Caco-2 (cell line): ENCODE results near the gene CCNI2. TPM values are rescaled to one million over a fixed set of nuclear protein-coding genes. Genes with fewer than 3 reads are reported as not detected.

Source experiments
- BruUV-seq: library from RNA; stranded (reverse); fragments of 400-500 nt; replicated peaks from 2 replicates; lab custom pipeline; 2021; lab: Mats Ljungman, UMichigan
- CTCF ChIA-PET: fragments of 300-600 bp; sonication (Branson Sonifier 250); formaldehyde crosslinking; loops from one replicate; lab custom pipeline; 2022; ENCODE audit warnings: antibody characterized with exemption; lab: Charles Lee
- POLR2A ChIA-PET: fragments of 300-600 bp; sonication (Branson Sonifier 250); formaldehyde crosslinking; loops from one replicate; lab custom pipeline; 2022; ENCODE audit warnings: antibody characterized with exemption; lab: Charles Lee
- DNase-seq, 2 experiments: peaks; one replicate each; pipeline versions ENCODE4 v3.0.0 to v3.0.0-alpha.2; 2020 to 2022
- H3K27me3 ChIP-seq: replicated peaks from 2 replicates; pipeline ENCODE4 v1.6.0; 2011; ENCODE audit warnings: low read length; ENCODE audit not compliant: control insufficient read depth, insufficient read depth
- H3K36me3 ChIP-seq: 2 replicates; pipeline ENCODE4 v1.5.1; 2011; ENCODE audit warnings: low read length; ENCODE audit not compliant: control insufficient read depth, insufficient read depth
- H3K4me1 ChIP-seq: fragments of 250-450 bp; sonication (Bioruptor Pico); 2 replicates; pipeline ENCODE4 v1.5.1; 2020; ENCODE audit warnings: mild to moderate bottlenecking
- H3K4me3 ChIP-seq: 2 replicates; pipeline ENCODE4 v1.5.1; 2011; ENCODE audit warnings: low read depth, mild to moderate bottlenecking, control low read depth, low read length
- H3K9me3 ChIP-seq: fragments of 250-450 bp; sonication (Bioruptor Pico); 2 replicates; pipeline ENCODE4 v1.5.1; 2020; ENCODE audit warnings: mild to moderate bottlenecking, moderate library complexity
- H3K27ac Mint-ChIP-seq: one replicate; pipeline ENCODE4 v1.8.0; 2022; ENCODE audit warnings: mixed read lengths; ENCODE audit not compliant: unreplicated experiment
- H3K27me3 Mint-ChIP-seq: one replicate; pipeline ENCODE4 v1.8.0; 2022; ENCODE audit warnings: mixed read lengths; ENCODE audit not compliant: insufficient read depth, unreplicated experiment
- H3K36me3 Mint-ChIP-seq: one replicate; pipeline ENCODE4 v1.8.0; 2022; ENCODE audit warnings: mild to moderate bottlenecking, mixed read lengths; ENCODE audit not compliant: insufficient read depth, unreplicated experiment
- H3K4me1 Mint-ChIP-seq: one replicate; pipeline ENCODE4 v1.8.0; 2022; ENCODE audit warnings: low read depth, mixed read lengths; ENCODE audit not compliant: unreplicated experiment
- H3K4me3 Mint-ChIP-seq: one replicate; pipeline ENCODE4 v1.8.0; 2022; ENCODE audit warnings: mild to moderate bottlenecking, moderate library complexity, mixed read lengths; ENCODE audit not compliant: unreplicated experiment
- H3K9me3 Mint-ChIP-seq: one replicate; pipeline ENCODE4 v1.8.0; 2022; ENCODE audit warnings: mixed read lengths; ENCODE audit not compliant: unreplicated experiment
- intact Hi-C: fragments of 100-400 bp; cut with micrococcal nuclease; formaldehyde crosslinking; loops from one replicate; pipeline ENCODE4 v1.10.0; 2022; ENCODE audit not compliant: unreplicated experiment
- total RNA-seq: library from RNA; stranded (reverse); gene quantifications from 2 replicates; pipeline ENCODE4 v1.2.3, GENCODE V29; 2022
- TF ChIP-seq, protein P1 (sequence below), 2 experiments: fragments of 200-600 bp in 1 of 2; IDR thresholded peaks; 1 replicate in 1 of 2; 2 replicates in 1 of 2; pipeline versions ENCODE4 v1.5.1 to v1.8.0; 2011 to 2022; ENCODE audit warnings: antibody characterized with exemption in 1 of 2, control low read depth in 1 of 2, inconsistent platforms in 1 of 2, low read depth in 1 of 2, low read length in 1 of 2, mild to moderate bottlenecking in 1 of 2, moderate library complexity in 1 of 2; ENCODE audit not compliant: insufficient read depth in 1 of 2, severe bottlenecking in 1 of 2, unreplicated experiment in 1 of 2

CCNI2 gene
- total RNA-seq, 1 experiment from 2014 or later: 0.18 TPM

DNA sequence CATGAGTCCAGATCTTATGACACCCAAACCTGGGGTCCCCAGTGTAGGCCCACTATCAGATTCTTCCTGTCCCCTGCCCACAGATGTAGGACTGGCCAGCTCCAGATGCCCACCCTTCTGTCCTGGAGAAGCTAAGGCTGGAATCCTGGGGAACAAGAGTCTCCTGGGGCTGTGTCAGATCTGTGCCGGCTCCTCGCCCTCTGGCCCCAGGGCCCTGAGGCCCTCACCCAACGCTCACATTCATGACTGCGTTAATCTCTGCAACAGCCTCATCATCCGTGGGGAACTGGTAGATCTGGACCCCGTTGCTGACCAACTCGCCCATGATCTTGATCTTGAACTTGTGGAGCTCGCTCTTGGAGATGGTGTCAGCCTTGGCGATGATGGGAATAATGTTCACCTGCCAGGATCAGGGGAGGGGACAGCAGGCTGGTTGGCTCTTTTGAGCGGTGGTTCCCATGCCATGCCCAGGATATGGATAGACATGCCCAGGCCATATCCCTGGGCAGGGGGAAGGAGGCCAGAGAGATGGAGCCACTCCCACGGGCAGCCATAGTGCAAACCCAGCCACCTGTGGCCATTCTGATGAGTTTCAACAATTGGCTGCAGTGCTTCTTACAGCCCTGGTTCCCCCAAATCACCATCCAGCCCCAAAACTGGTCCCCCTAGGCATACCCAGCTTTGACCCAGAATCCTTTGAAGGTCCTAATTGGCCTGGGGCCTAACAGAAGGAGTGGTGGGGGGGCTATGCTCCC is 15.2 kb downstream of the CCNI2 start:
- DNase-seq: no peak

DNA sequence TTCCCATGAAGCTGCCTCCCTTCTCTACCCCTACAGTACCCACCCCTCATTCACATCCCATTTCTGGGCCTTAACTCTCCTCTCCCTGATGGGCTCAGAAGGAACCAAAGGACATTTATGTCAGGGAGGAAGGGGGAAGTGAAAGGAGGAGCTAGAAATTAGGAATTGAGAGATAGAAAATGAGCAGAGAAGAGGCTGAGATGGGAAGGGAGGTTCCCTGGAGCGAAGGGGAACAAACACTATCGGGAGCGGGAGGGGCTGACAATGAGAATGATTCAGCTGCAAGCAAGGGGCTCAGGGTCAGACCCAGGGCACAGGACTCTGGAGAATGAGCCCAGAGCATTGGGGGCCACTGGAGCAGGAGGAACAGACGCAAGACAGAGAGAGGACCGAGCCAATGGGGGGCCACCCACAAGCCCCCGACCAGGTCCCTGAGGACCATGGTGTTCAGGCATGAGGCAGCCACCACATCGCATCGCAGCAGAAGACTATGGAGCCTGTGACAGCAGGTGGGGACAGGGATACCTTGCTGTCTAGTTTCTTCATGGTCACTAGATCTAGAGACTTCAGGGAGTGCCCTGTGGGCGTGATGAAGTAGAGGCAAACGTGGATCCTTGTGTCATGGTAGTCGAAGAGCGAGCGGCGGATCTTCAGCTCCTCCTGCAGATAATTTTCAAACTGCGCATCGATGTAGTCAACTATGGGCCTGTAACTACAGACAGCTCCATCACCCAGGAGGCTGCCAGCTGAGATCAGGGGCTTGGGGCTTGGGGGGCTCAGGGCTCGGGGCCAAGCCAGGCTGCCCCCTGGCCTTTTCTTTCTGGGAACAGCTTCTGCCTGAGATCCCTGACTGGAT is 16.2 kb downstream of the CCNI2 start:
- BruUV-seq: no TSS peak
- no peaks in the 10 kb centered on the region for H3K9me3 Mint-ChIP-seq
- ChIA-PET CTCF (no interaction called here), POLR2A (no interaction called here)
- Histone ChIP-seq H3K4me3 (no peak overlapping the region), H3K27me3 (no peaks in the 10 kb centered on the region), H3K4me1 (no peaks in the 10 kb centered on the region), H3K36me3 (peaks cover 4% of the 10 kb centered on the region), H3K9me3 (no peaks in the 10 kb centered on the region)
- DNase-seq: no peak
- no peak overlapping the region for H3K4me3 Mint-ChIP-seq
- intact Hi-C loops: no loop called here
- no peaks in the 10 kb centered on the region for H3K4me1 Mint-ChIP-seq
- no peak overlapping the region for H3K27ac Mint-ChIP-seq
- no peaks in the 10 kb centered on the region for H3K27me3 Mint-ChIP-seq
- TF ChIP-seq, protein P1, sequence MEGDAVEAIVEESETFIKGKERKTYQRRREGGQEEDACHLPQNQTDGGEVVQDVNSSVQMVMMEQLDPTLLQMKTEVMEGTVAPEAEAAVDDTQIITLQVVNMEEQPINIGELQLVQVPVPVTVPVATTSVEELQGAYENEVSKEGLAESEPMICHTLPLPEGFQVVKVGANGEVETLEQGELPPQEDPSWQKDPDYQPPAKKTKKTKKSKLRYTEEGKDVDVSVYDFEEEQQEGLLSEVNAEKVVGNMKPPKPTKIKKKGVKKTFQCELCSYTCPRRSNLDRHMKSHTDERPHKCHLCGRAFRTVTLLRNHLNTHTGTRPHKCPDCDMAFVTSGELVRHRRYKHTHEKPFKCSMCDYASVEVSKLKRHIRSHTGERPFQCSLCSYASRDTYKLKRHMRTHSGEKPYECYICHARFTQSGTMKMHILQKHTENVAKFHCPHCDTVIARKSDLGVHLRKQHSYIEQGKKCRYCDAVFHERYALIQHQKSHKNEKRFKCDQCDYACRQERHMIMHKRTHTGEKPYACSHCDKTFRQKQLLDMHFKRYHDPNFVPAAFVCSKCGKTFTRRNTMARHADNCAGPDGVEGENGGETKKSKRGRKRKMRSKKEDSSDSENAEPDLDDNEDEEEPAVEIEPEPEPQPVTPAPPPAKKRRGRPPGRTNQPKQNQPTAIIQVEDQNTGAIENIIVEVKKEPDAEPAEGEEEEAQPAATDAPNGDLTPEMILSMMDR (IDR thresholded peaks at IDR 0.05; ENCODE audit: insufficient read depth in 1 of 2, low read depth in 1 of 2, low read length in 1 of 2, severe bottlenecking in 1 of 2, unreplicated experiment in 1 of 2): no peak
- peaks cover 5% of the 10 kb centered on the region for H3K36me3 Mint-ChIP-seq

More for the DNA sequence above, 15.2 kb downstream of the CCNI2 start:
- TF ChIP-seq, protein P1 (IDR thresholded peaks at IDR 0.05; ENCODE audit: insufficient read depth in 1 of 2, low read depth in 1 of 2, low read length in 1 of 2, severe bottlenecking in 1 of 2, unreplicated experiment in 1 of 2): no peak
- no peak overlapping the region for H3K4me3 Mint-ChIP-seq
- Histone ChIP-seq H3K4me1 (no peaks in the 10 kb centered on the region), H3K27me3 (no peaks in the 10 kb centered on the region), H3K9me3 (no peaks in the 10 kb centered on the region), H3K36me3 (peaks cover 4% of the 10 kb centered on the region), H3K4me3 (no peak overlapping the region)
- peaks cover 5% of the 10 kb centered on the region for H3K36me3 Mint-ChIP-seq
- intact Hi-C loops: no loop called here
- H3K4me1 Mint-ChIP-seq: no peaks in the 10 kb centered on the region
- no peaks in the 10 kb centered on the region for H3K27me3 Mint-ChIP-seq
- no peak overlapping the region for H3K27ac Mint-ChIP-seq
- no peaks in the 10 kb centered on the region for H3K9me3 Mint-ChIP-seq
- BruUV-seq: no TSS peak
- ChIA-PET CTCF (no interaction called here), POLR2A (no interaction called here)

DNA sequence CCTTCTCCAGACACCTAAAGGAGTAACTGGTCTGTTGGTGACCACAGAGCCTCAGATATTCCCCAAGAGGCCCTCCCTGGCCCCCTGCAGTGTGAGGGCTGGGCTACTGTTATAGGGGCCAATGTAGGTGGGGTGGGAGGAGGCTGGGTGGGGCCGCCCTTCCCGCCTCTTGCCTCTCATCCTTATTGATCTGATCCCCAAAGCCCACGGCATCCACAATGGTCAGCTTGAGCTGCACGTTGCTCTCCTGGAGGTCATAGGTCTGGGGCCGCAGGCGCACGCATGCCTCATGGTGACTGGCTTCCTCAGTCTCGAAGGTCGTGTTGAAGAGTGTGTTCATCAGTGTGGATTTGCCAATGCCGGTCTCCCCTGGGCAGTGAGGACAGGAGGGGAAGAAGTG is 16.8 kb downstream of the CCNI2 start:
- H3K4me1 Mint-ChIP-seq: no peaks in the 10 kb centered on the region
- no peak overlapping the region for H3K4me3 Mint-ChIP-seq
- H3K27me3 Mint-ChIP-seq: no peaks in the 10 kb centered on the region
- POLR2A ChIA-PET: no interaction called here
- intact Hi-C loops: no loop called here
- Histone ChIP-seq H3K36me3 (peaks cover 4% of the 10 kb centered on the region), H3K27me3 (no peaks in the 10 kb centered on the region), H3K9me3 (no peaks in the 10 kb centered on the region), H3K4me1 (no peaks in the 10 kb centered on the region), H3K4me3 (no peak overlapping the region)
- TF ChIP-seq, protein P1 (IDR thresholded peaks at IDR 0.05; ENCODE audit: insufficient read depth in 1 of 2, low read depth in 1 of 2, low read length in 1 of 2, severe bottlenecking in 1 of 2, unreplicated experiment in 1 of 2): no peak
- CTCF ChIA-PET: no interaction called here
- H3K9me3 Mint-ChIP-seq: no peaks in the 10 kb centered on the region
- no peak for DNase-seq
- BruUV-seq: no TSS peak
- H3K36me3 Mint-ChIP-seq: peaks cover 2% of the 10 kb centered on the region
- H3K27ac Mint-ChIP-seq: no peak overlapping the region
